Measurements from ENCODE around the gene TMIGD1.

Gene TMIGD1

GRCh38 chr17:30333503-30334360 is at the start of gene TMIGD1:
TMIGD1 (minus strand) TSS chr17:30334057; CDS start chr17:30332133, 1,924 bp downstream.
- no peak for DNase-seq (ENCODE audit: low read depth)

- DNase-seq (ENCODE audit: low read depth): no peak
Measured at GRCh38 chr17:30382345-30382744, 48.5 kb upstream of the TMIGD1 start.

- DNase-seq (ENCODE audit: low read depth): no peak
Measured at GRCh38 chr17:30381340-30381659, 47.4 kb upstream of the TMIGD1 start.

- no peak for DNase-seq (ENCODE audit: low read depth)
Measured at GRCh38 chr17:30380643-30381339, 46.9 kb upstream of the TMIGD1 start.

- DNase-seq (ENCODE audit: low read depth): no peak
Measured at GRCh38 chr17:30379903-30380381, 46.1 kb upstream of the TMIGD1 start.

GRCh38 chr17:30379303-30379902 is 45.5 kb upstream of the TMIGD1 start:
- DNase-seq (ENCODE audit: low read depth): no peak

- peak; percentile 60 for DNase-seq (ENCODE audit: low read depth)
Measured at GRCh38 chr17:30378825-30379302, 45.0 kb upstream of the TMIGD1 start, which contains the start of gene CPD. CPD (plus strand) TSS chr17:30378927; CDS start chr17:30378981, 54 bp downstream.

- DNase-seq (ENCODE audit: low read depth): no peak
Measured at GRCh38 chr17:30378241-30378824, 44.5 kb upstream of the TMIGD1 start.

- no peak for DNase-seq (ENCODE audit: low read depth)
Measured at GRCh38 chr17:30377574-30378240, 43.9 kb upstream of the TMIGD1 start.

GRCh38 chr17:30376621-30377452 is 43.0 kb upstream of the TMIGD1 start:
- DNase-seq (ENCODE audit: low read depth): peak; percentile 59

- DNase-seq (ENCODE audit: low read depth): no peak
Measured at GRCh38 chr17:30375661-30376060, 41.8 kb upstream of the TMIGD1 start.

GRCh38 chr17:30372755-30373154 is 38.9 kb upstream of the TMIGD1 start:
- no peak for DNase-seq (ENCODE audit: low read depth)

GRCh38 chr17:30369995-30370394 is 36.1 kb upstream of the TMIGD1 start:
- no peak for DNase-seq (ENCODE audit: low read depth)

- DNase-seq (ENCODE audit: low read depth): no peak
Measured at GRCh38 chr17:30368912-30369720, 35.3 kb upstream of the TMIGD1 start.

GRCh38 chr17:30366536-30366935 is 32.7 kb upstream of the TMIGD1 start:
- DNase-seq (ENCODE audit: low read depth): no peak

- no peak for DNase-seq (ENCODE audit: low read depth)
Measured at GRCh38 chr17:30363715-30364202, 29.9 kb upstream of the TMIGD1 start.

GRCh38 chr17:30361766-30362279 is 28.0 kb upstream of the TMIGD1 start:
- DNase-seq (ENCODE audit: low read depth): no peak

- DNase-seq (ENCODE audit: low read depth): no peak
Measured at GRCh38 chr17:30360086-30360808, 26.4 kb upstream of the TMIGD1 start.
